IgD-negative memory B cell (primary cell): ENCODE data around the gene APOL4. TPM values are rescaled to one million over a fixed set of nuclear protein-coding genes. Genes with fewer than 3 reads are reported as not detected.
"Not testable (repeated sequence)": the region's sequence is repeated elsewhere in the genome, so short reads cannot be mapped to it uniquely, and the experiment has no call there.

Experiments
- H3K27ac Mint-ChIP-seq, 3 donors: one replicate each; pipeline ENCODE4 v1.8.0; 2020 to 2022; ENCODE audit warnings: mild to moderate bottlenecking in 3 of 3, mixed read lengths in 3 of 3, moderate library complexity in 1 of 3
- H3K27me3 Mint-ChIP-seq: one replicate; pipeline ENCODE4 v1.8.0; 2021; ENCODE audit warnings: mixed read lengths
- H3K36me3 Mint-ChIP-seq: one replicate; pipeline ENCODE4 v1.8.0; 2020; ENCODE audit warnings: mild to moderate bottlenecking, mixed read lengths
- H3K4me1 Mint-ChIP-seq, 3 donors: one replicate each; pipeline ENCODE4 v1.8.0; 2020 to 2022; ENCODE audit warnings: mixed read lengths in 3 of 3, mild to moderate bottlenecking in 1 of 3
- H3K4me3 Mint-ChIP-seq, 4 donors: one replicate each; pipeline ENCODE4 v1.8.0; 2020 to 2022; ENCODE audit warnings: mild to moderate bottlenecking in 4 of 4, mixed read lengths in 4 of 4, moderate library complexity in 3 of 4
- H3K9me3 Mint-ChIP-seq, 3 donors: one replicate each; pipeline ENCODE4 v1.8.0; 2020 to 2021; ENCODE audit warnings: mixed read lengths in 3 of 3, mild to moderate bottlenecking in 1 of 3
- polyA plus RNA-seq: library from polyadenylated mRNA; unstranded; fragments of 300-500 nt; fragmentation: Illumina TruSeq; gene quantifications from one replicate; pipeline ENCODE4 v1.2.3, GENCODE V29; 2021

The APOL4 gene
- polyA plus RNA-seq, 1 donor from 2014 or later: not detected

DNA sequence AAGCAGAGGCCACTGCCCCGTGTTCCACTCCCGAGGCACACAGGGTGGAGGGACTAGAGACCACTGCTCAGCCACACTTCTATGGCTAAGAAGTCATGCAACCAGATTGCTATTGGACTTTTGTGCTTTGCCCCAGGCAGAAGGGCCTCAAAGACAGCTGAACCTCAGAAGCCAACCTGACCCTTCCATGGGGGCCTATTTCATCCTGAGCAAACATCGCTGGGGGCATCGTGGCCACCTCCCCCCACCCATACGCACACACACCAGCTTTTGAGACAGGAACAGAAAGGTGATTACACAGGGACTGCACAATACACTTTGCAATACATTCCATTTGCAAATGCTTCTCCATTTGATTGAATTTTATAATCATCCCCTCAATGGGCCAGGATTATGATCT, 4.0 kb upstream of the APOL4 start:
- not testable (repeated sequence) for H3K27me3 Mint-ChIP-seq
- H3K4me1 Mint-ChIP-seq: peaks cover 0 to 21% (median 11%) of the 10 kb centered on the region in 3 donors

DNA sequence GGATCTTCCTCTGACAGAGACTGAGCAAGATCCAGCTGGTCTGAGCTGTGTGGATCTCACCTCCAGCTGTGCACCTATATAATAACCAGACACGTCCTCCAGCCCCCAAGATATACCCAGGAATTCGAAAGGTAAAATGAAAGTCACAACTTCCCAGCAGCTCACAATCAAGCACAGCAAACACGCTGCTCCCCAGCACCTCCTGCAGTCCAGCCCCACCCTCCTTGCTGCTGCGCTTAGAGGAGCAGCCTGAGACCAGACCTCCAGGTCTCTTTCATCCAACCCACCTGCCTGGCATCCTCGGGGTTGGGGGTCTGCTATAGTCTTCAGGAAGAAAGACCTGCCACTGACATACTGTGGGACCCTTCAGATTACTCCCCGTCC, 3.0 kb upstream of the APOL4 start:
- Mint-ChIP-seq H3K36me3 (no peaks in the 10 kb centered on the region), H3K27me3 (peaks cover 6% of the 10 kb centered on the region), H3K9me3 (peaks cover 0 to 5% (median 0%) of the 10 kb centered on the region in 3 donors), H3K27ac (peak overlapping the region in 1 of 3 donors; percentile 9), H3K4me3 (peak overlapping the region in 2 of 4 donors; percentile 32 to 84), H3K4me1 (peaks cover 0 to 19% (median 11%) of the 10 kb centered on the region in 3 donors)

More for the DNA sequence above, 4.0 kb upstream of the APOL4 start:
- not testable (repeated sequence) for H3K4me3 Mint-ChIP-seq, H3K36me3 Mint-ChIP-seq, H3K9me3 Mint-ChIP-seq, H3K27ac Mint-ChIP-seq

DNA sequence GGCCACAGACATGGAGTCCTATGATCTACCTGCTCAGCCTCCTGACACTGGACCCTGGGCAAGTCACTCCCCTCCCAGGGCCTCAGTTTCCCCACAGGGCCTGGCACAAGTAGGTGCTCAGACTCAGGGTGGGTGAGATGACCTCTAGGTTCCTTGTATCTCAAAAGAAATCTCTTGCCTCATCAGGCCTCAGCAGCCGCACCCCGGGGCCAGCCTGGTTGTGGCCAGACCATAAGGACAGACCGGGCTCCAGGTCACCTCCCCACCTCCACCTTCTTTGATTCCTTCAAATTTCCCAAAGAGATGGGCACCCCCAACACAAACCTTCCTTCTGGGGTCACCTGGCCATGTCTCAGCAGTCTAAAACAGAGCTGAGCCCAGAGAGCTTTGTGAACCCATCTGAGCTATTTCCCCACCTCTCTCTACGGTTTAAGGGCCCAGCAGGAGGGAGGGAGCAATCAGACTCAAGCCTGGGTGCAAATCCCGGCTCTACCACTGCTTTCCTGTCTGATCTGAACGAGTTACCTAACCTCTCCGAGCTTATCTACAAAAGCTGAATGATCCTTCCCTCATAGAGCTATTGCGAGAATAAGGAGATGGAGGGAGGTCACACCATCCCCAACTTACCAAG, 2.5 kb upstream of the APOL4 start:
- H3K27ac Mint-ChIP-seq: no peak overlapping the region
- H3K27me3 Mint-ChIP-seq: peaks cover 6% of the 10 kb centered on the region
- peaks cover 0 to 19% (median 7%) of the 10 kb centered on the region in 3 donors for H3K4me1 Mint-ChIP-seq
- H3K36me3 Mint-ChIP-seq: no peaks in the 10 kb centered on the region
- peak overlapping the region in 1 of 4 donors; percentile 84 for H3K4me3 Mint-ChIP-seq
- H3K9me3 Mint-ChIP-seq: peaks cover 0 to under 1% (median 0%) of the 10 kb centered on the region in 3 donors

DNA sequence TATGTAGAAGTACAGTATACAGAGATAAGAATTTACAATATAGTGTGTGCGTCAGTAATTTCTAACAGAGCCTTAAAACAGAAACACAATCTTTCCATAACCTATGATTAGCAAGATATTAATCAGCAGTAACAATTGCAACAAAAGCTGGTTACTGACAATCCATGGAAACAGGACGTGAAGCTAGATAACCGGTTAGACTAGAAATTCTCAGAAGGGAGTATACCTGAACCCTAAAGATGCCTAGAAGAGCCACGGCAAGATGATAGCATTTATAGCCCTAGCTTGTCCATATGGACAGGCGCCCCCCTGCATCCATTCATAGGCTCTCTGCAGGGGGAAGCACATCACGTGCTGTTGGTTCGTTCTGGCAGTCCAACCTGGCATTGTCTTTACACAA, 1.8 kb upstream of the APOL4 start:
- not testable (repeated sequence) for H3K36me3 Mint-ChIP-seq, H3K27me3 Mint-ChIP-seq, H3K27ac Mint-ChIP-seq, H3K9me3 Mint-ChIP-seq
- Mint-ChIP-seq H3K4me1 (peaks cover 0 to 19% (median 7%) of the 10 kb centered on the region in 3 donors), H3K4me3 (peak overlapping the region in 1 of 4 donors; percentile 39)

DNA sequence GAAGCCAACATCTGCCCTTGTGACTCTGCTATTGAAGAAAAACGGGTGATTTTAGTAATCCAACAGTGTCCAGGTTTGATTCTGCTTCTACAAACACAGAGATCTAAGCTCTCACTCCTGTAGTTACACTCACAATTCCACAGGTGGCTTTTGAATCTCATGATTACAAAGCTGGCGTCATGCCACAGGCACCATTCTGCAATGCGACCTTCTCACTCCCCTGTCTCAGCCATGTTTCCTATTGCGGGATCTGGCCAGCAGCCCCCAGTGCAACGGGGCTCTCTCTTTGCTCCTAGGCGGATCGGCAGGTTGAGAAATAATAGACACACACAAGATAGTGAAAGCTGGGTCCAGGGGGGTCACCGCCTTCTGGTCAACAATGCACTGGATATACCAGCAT, 1.3 kb upstream of the APOL4 start:
- not testable (repeated sequence) for H3K4me3 Mint-ChIP-seq, H3K9me3 Mint-ChIP-seq, H3K27ac Mint-ChIP-seq, H3K36me3 Mint-ChIP-seq
- Mint-ChIP-seq H3K27me3 (peaks cover 13% of the 10 kb centered on the region), H3K4me1 (peaks cover 0 to 23% (median 8%) of the 10 kb centered on the region in 3 donors)

DNA sequence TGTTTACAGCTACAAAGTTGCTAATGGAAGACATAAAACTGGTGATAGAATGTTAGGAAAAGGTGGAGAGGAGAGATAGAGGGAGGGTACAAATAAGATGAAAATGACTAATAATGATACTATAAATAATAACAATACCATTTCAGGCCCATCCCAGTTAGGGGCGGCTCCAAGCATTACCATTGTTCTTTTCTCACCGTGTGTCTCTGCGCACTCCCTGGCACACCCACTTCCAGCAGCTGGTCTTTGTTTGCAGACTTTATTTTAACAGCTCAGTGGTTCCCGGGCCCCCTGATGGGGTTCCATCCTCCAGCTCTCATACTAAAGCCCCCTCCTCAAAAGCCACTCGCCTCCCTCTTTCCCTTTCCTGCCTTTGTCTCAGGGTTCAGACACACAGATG, 584 bp downstream of the APOL4 start:
- H3K27ac Mint-ChIP-seq, H3K36me3 Mint-ChIP-seq, H3K4me3 Mint-ChIP-seq, H3K9me3 Mint-ChIP-seq: not testable (repeated sequence)
- peaks cover 19% of the 10 kb centered on the region for H3K27me3 Mint-ChIP-seq
- peaks cover 2 to 22% (median 11%) of the 10 kb centered on the region in 3 donors for H3K4me1 Mint-ChIP-seq

DNA sequence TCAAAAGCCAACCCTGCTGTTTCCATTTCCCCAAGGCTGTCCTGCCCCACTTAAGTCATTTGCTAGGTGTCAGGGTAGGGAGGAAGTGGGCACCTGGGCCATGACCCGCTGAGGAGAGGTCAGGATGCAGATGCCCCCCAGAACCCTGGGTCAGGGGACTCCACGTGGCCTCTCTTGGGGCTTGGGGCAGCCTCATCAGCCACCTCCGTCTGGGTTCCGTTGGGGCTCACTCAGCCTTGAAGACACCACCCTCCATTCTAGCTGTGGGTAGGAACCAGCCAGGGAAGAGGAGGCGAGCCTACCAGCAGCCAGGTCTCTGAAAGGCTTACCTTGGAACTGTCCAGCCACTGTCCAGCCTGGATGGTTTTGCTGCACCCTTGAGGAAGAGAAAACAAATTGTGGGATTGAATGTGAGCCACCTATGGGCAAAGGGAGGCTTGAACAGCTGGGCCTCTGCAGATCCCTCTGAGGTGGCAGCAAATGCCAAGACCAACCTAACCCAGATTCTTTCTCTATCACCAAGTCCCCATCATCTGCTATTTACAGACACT, 2.5 kb downstream of the APOL4 start:
- Mint-ChIP-seq H3K9me3 (no peaks in the 10 kb centered on the region), H3K27me3 (peaks cover 19% of the 10 kb centered on the region), H3K4me1 (peaks cover 2 to 17% (median 5%) of the 10 kb centered on the region in 3 donors), H3K27ac (no peak overlapping the region), H3K36me3 (no peaks in the 10 kb centered on the region), H3K4me3 (no peak overlapping the region)

DNA sequence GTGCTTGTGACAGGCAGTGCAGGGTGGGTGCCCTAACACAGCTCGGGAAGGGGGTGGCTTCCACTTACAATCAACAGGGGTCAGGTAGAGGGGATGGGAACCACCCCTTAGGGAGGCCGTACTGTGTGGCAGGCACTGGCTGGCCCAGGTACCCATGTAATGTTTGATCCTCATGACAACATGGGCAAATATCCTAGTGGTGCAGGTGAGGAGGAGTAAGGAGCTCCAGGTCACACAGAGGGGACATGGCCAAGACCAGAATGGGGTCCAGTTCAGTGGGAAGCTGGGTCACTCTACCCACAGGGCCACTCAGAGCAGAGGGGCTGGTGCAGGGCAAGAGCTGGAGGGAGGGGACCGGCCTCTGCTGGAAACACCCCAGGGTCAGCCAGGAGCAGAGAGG, 3.1 kb downstream of the APOL4 start:
- Mint-ChIP-seq H3K9me3 (no peaks in the 10 kb centered on the region), H3K4me1 (peaks cover 2 to 17% (median 5%) of the 10 kb centered on the region in 3 donors), H3K27me3 (peaks cover 19% of the 10 kb centered on the region), H3K4me3 (peak overlapping the region in 1 of 4 donors; percentile 74), H3K36me3 (no peaks in the 10 kb centered on the region), H3K27ac (no peak overlapping the region)

DNA sequence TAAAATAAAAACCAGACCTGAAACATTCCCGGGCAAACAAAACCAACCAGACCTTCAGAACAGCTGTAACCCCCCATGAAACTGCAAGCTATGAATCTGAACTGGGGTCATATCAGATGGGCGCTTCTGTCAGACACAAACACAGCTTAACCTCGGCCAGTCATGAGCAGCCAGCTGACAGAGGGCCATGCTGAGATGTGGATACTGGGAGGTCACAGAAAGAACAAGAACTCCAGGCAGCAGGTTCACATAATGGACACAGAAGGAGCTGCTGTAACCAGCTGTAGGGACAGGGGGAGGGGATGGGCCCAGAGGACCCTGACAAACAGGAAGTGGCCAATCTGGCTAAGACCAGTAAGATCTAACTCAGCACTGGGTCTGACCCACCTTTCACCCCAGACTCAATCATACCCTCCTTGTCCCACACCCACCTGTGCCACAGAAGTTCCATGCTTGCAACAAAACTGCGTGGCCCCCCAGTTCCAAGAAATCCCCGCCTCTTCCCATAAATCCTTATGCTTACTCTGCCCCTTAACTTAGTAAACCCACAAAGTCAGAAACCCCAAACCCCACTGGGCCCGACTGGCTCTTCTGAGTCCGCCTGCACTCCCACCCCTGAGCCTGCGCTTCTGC, 4.0 kb downstream of the APOL4 start:
- Mint-ChIP-seq H3K4me1 (peaks cover 2 to 17% (median 5%) of the 10 kb centered on the region in 3 donors), H3K27ac (peak overlapping the region in 1 of 3 donors; percentile 71), H3K36me3 (no peaks in the 10 kb centered on the region), H3K9me3 (no peaks in the 10 kb centered on the region), H3K27me3 (peaks cover 22% of the 10 kb centered on the region), H3K4me3 (peak overlapping the region in 1 of 4 donors; percentile 50)

DNA sequence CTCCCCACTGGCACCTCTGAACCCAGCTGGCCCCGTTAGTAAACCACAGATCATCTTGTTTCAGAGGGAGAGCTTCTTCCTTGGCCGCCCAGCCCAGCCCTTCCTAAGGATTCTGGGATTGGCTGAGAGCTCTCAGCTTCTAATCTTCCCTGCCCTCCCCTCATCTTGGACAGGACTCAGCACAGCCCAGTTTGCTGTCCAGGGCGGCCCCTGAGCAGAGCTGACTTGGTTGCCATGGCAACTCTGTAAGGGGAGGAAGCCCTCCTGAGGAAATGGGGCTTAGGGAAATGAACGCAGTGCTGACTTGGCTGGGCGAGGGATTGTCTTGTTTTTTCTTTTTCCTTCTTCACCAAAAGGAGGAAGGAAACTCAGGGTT, 4.6 kb downstream of the APOL4 start:
- Mint-ChIP-seq H3K4me3 (peak overlapping the region in 1 of 4 donors; percentile 50), H3K27me3 (peaks cover 24% of the 10 kb centered on the region), H3K4me1 (peaks cover 2 to 17% (median 5%) of the 10 kb centered on the region in 3 donors), H3K9me3 (no peaks in the 10 kb centered on the region), H3K36me3 (no peaks in the 10 kb centered on the region), H3K27ac (no peak overlapping the region)

DNA sequence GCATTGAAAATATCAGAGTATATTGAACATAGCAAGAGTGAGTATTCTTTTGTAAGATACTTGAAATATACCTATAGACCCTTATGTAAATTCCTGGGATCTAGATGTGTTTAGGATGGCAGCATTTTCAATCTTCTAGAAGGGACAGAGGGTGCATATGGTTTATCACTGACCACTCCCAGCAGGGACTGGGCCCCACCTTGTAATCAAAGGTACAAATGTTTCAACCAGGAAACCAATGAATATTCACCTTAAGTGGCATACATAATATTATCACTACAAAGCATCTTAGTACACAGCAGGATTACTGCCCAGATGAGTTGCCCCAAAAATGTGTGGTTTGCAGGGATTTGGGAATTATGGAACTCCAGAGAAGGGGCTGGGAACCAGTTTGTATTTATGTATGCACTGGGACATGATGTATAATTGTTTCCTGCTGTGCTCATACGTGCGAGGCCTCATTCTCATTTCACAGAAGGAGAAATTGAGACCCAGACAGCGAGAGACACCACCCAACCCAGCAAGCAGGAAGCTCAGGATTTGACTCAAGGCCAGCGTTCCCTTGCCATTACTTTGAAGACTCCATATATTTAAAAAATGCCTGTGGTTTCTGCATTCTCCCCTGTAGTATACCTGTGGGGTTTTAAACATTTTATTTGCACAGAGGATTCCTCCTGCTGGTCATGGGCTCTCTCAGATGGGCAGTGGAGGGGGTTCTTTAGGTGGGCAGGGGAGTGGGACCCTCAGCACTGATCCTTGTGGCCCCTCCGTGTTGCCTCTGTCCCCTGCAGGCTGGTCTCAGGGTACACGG, 5.2 kb downstream of the APOL4 start:
- no peak overlapping the region for H3K4me3 Mint-ChIP-seq
- no peaks in the 10 kb centered on the region for H3K36me3 Mint-ChIP-seq
- no peak overlapping the region for H3K27ac Mint-ChIP-seq
- H3K9me3 Mint-ChIP-seq: no peaks in the 10 kb centered on the region
- H3K4me1 Mint-ChIP-seq: peaks cover 2 to 17% (median 5%) of the 10 kb centered on the region in 3 donors
- peaks cover 24% of the 10 kb centered on the region for H3K27me3 Mint-ChIP-seq

DNA sequence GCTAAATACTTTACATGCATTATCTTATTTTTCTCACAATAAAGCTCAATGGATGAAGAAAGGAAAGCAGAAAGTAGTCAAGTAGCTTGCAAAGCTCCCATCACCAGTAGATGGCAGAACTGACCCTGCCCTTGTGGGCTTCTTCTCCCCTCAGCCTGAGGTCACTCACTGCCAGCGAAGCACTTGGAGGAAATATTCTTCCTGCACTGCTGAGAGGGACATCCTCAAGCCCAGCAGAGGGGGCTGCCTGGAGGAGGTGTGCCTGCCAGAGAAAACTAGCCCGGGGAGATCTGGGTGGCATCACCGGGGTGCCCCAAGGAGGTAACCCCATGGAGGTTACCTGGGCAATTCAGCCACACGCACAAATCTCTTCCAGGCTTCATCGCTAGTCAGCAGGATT, 6.6 kb downstream of the APOL4 start:
- peaks cover 2 to 11% (median 5%) of the 10 kb centered on the region in 3 donors for H3K4me1 Mint-ChIP-seq
- H3K9me3 Mint-ChIP-seq: no peaks in the 10 kb centered on the region
- no peaks in the 10 kb centered on the region for H3K36me3 Mint-ChIP-seq
- peaks cover 18% of the 10 kb centered on the region for H3K27me3 Mint-ChIP-seq
- H3K27ac Mint-ChIP-seq: no peak overlapping the region
- no peak overlapping the region for H3K4me3 Mint-ChIP-seq

DNA sequence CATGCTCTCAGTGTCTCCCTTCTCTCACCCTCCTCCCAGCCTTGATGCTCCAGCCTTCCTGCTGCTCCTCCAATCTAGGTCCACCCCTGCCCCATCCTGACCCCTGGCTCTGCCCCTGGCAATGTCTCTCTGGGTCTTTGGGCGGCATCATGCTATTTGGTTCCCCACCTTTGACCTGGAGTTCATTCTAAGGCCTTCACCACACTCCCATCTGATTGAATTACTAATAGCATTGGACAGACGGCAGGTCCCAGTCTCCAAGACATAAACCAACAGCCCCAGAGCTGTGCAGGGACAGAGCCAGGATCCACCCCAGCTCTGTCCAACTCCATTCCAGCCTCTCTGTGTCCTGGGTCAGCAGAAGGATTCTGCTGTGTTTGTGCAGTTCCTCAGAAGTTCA, 7.2 kb downstream of the APOL4 start:
- Mint-ChIP-seq H3K4me1 (peaks cover 2 to 11% (median 5%) of the 10 kb centered on the region in 3 donors), H3K27me3 (peaks cover 18% of the 10 kb centered on the region), H3K9me3 (no peaks in the 10 kb centered on the region), H3K27ac (no peak overlapping the region), H3K4me3 (no peak overlapping the region), H3K36me3 (no peaks in the 10 kb centered on the region)

DNA sequence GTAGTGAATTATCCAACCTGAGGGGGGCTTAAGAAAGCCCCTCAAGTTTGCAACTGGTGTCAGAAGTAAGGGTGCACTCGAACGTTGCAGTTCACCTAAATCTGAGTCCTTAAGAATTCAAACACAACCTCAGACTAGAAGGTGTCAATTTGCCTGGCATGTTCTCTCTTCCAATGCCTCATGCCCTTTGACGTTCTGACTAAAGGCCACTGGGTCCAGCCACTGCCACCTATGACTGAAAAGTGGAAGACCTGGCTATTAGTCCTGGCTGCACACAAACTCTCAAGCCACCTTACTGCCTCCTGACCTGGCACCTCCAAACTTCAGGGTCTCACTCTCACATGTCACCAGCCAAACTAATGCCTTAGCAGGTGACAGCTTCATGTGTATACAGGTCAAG, 8.0 kb downstream of the APOL4 start:
- no peak overlapping the region for H3K4me3 Mint-ChIP-seq
- peaks cover 2 to 11% (median 5%) of the 10 kb centered on the region in 3 donors for H3K4me1 Mint-ChIP-seq
- H3K27me3 Mint-ChIP-seq: peaks cover 17% of the 10 kb centered on the region
- no peaks in the 10 kb centered on the region for H3K36me3 Mint-ChIP-seq
- no peak overlapping the region for H3K27ac Mint-ChIP-seq
- H3K9me3 Mint-ChIP-seq: no peaks in the 10 kb centered on the region

DNA sequence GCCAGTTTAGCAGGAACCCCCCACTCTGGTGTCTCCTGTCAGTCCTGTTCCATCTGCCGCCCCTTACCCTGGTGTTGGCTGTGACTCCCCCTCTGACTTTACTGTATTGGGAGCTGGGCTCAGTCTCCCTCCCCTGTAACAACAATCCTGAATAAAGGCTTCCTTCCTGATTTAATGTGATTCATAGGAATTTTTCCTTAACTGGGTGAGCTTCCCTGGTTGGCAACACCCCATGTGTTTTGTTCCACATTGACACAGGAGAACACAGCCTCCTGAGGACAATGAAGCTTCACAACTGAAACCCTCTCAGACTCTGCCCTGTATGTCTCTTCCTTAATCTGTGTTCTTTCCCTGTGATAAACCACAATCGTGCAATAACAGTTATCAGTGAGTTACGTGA, 8.4 kb downstream of the APOL4 start:
- Mint-ChIP-seq H3K27ac (peak overlapping the region in 1 of 3 donors; percentile 62), H3K27me3 (peaks cover 13% of the 10 kb centered on the region), H3K9me3 (no peaks in the 10 kb centered on the region), H3K36me3 (peaks cover 2% of the 10 kb centered on the region), H3K4me1 (peaks cover 2 to 10% (median 4%) of the 10 kb centered on the region in 3 donors), H3K4me3 (peak overlapping the region in 1 of 4 donors; percentile 69)
